HG03159 (cell line): Measurements from ENCODE around the gene KRTAP5-3.
"Not testable (repeated sequence)": the region's sequence is repeated elsewhere in the genome, so short reads cannot be mapped to it uniquely, and the experiment has no call there.

Experiments used
- ATAC-seq: cut with Tn5 transposase; IDR thresholded peaks from one replicate; pipeline ENCODE4 v1.9.1; 2021; ENCODE audit warnings: mild to moderate bottlenecking, moderate library complexity; ENCODE audit not compliant: unreplicated experiment

Gene KRTAP5-3

GRCh38 chr11:1584661-1585370 lies 23.4 kb downstream of the KRTAP5-3 start, which contains the start of gene KRTAP5-1:
TSS of gene KRTAP5-1 (minus strand) at chr11:1585283. CDS start at chr11:1585249, 34 bp downstream.
- not testable (repeated sequence) for ATAC-seq

- not testable (repeated sequence) for ATAC-seq
These were observed 25.4 kb downstream of the KRTAP5-3 start for GRCh38 chr11:1582909-1583308.

GRCh38 chr11:1581976-1582375 lies 26.3 kb downstream of the KRTAP5-3 start:
- no peak for ATAC-seq

GRCh38 chr11:1576825-1577224 lies 31.4 kb downstream of the KRTAP5-3 start:
- no peak for ATAC-seq

GRCh38 chr11:1575756-1576155 lies 32.5 kb downstream of the KRTAP5-3 start:
- ATAC-seq, result not testable (repeated sequence)

GRCh38 chr11:1574933-1575242 lies 33.4 kb downstream of the KRTAP5-3 start:
- no peak for ATAC-seq

GRCh38 chr11:1574238-1574932 lies 33.9 kb downstream of the KRTAP5-3 start:
- no peak for ATAC-seq

- no peak for ATAC-seq
These were observed 34.4 kb downstream of the KRTAP5-3 start for GRCh38 chr11:1573903-1574237.

GRCh38 chr11:1573077-1573902 lies 35.0 kb downstream of the KRTAP5-3 start:
- no peak for ATAC-seq

- ATAC-seq, result peak; percentile 59
These were observed 35.8 kb downstream of the KRTAP5-3 start, which contains the start of gene DUSP8 for GRCh38 chr11:1572197-1573076. TSS of gene DUSP8 (minus strand) at chr11:1572271. CDS start at chr11:1565826, 6,445 bp downstream.

- ATAC-seq, result no peak
These were observed 36.5 kb downstream of the KRTAP5-3 start for GRCh38 chr11:1571760-1572196.

- ATAC-seq, result no peak
These were observed 37.1 kb downstream of the KRTAP5-3 start for GRCh38 chr11:1570896-1571759.

GRCh38 chr11:1570531-1570895 lies 37.8 kb downstream of the KRTAP5-3 start:
- no peak for ATAC-seq

- no peak for ATAC-seq
These were observed 38.2 kb downstream of the KRTAP5-3 start for GRCh38 chr11:1570001-1570453.

GRCh38 chr11:1569251-1569780 lies 38.9 kb downstream of the KRTAP5-3 start:
- no peak for ATAC-seq

- no peak for ATAC-seq
These were observed 39.8 kb downstream of the KRTAP5-3 start for GRCh38 chr11:1568441-1568911.

GRCh38 chr11:1567721-1568100 lies 40.6 kb downstream of the KRTAP5-3 start:
- no peak for ATAC-seq

- no peak for ATAC-seq
These were observed 41.1 kb downstream of the KRTAP5-3 start for GRCh38 chr11:1567052-1567720.
